Measurements from ENCODE around the gene RSPH6A. TPM values are rescaled to one million over a fixed set of nuclear protein-coding genes. Genes with fewer than 3 reads are reported as not detected.

The RSPH6A gene
- polyA plus RNA-seq, 1 donor (not counting 4 experiments of a cell fraction or from before 2014, with no cell fraction given): not detected

- Histone ChIP-seq H3K36me3 (ENCODE audit: control insufficient read depth in 2 of 2, extremely low read depth in 1 of 2, insufficient read depth in 2 of 2, low read length in 2 of 2) (peaks cover 2 to 14% of the 10 kb centered on the region in 2 experiments), H3K79me2 (ENCODE audit: control insufficient read depth, insufficient read depth, low read length) (peaks cover 19% of the 10 kb centered on the region), H3K9me3 (ENCODE audit: control insufficient read depth, low read depth, low read length) (no peaks in the 10 kb centered on the region), H3K4me2 (ENCODE audit: control insufficient read depth, extremely low read depth, insufficient read depth, low read depth, low read length) (no peak overlapping the region), H3K9ac (ENCODE audit: control insufficient read depth, extremely low read depth, insufficient read depth, low read length) (no peak overlapping the region), H3K27ac (ENCODE audit: control insufficient read depth, insufficient read depth, low read length) (no peak overlapping the region), H3K4me3 (ENCODE audit: control insufficient read depth in 2 of 3, extremely low read depth in 1 of 3, insufficient read depth in 2 of 3, low read depth in 1 of 3, low read length in 3 of 3) (no peak overlapping the region), H4K20me1 (ENCODE audit: control insufficient read depth, extremely low read depth, insufficient read depth, low read length) (no peaks in the 10 kb centered on the region), H3K27me3 (ENCODE audit: control insufficient read depth, extremely low read depth, insufficient read depth, low read length) (no peaks in the 10 kb centered on the region), H3K4me1 (ENCODE audit: control insufficient read depth, extremely low read depth, insufficient read depth, low read length) (peaks cover 10% of the 10 kb centered on the region), H3K9me1 (ENCODE audit: control insufficient read depth, extremely low read depth, insufficient read depth, low read length) (no peaks in the 10 kb centered on the region), H2AFZ (ENCODE audit: control insufficient read depth, low read length) (no peak overlapping the region)
- DNase-seq (ENCODE audit: low read depth, low spot score): no peak
- dilution Hi-C loops (cut with MboI; ENCODE audit: extremely low pct_ligation_motif_present, low sequenced_read_pairs): no loop called here
- no peak for FAIRE-seq
- TF ChIP-seq EZH2 (IDR thresholded peaks at IDR 0.05; ENCODE audit: low read length) (no peak), CTCF (optimal IDR thresholded peaks at IDR 0.05 in 1 of 3, IDR thresholded peaks at IDR 0.05 in 1 of 3, conservative IDR thresholded peaks at IDR 0.05 in 1 of 3; ENCODE audit: extremely low read depth in 1 of 3, insufficient read depth in 2 of 3, low read length in 3 of 3) (no peak)
Measured at GRCh38 chr19:45793876-45794275, 21.2 kb downstream of the RSPH6A start.

DNA sequence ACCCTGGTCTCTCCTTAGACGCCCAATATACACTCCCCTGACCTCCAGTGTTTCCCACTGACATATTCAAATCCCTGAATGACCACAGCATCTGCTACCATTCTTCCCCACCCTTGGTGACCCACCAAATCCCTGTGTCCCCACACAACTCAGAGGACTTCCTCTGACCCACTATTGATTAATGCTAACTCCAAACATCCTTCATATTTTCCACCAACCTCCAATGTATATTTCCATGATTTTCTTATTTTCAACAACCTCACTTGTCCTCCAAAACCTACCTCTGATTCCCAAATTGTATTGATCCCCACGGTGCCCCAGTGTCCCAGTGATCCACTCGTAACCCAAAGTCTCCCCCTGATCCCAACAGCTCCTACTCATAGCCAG is 21.9 kb downstream of the RSPH6A start:
- Histone ChIP-seq H3K79me2 (ENCODE audit: control insufficient read depth, insufficient read depth, low read length) (peaks cover 19% of the 10 kb centered on the region), H3K4me2 (ENCODE audit: control insufficient read depth, extremely low read depth, insufficient read depth, low read depth, low read length) (no peak overlapping the region), H3K4me3 (ENCODE audit: control insufficient read depth in 2 of 3, extremely low read depth in 1 of 3, insufficient read depth in 2 of 3, low read depth in 1 of 3, low read length in 3 of 3) (no peak overlapping the region), H2AFZ (ENCODE audit: control insufficient read depth, low read length) (no peak overlapping the region), H3K27me3 (ENCODE audit: control insufficient read depth, extremely low read depth, insufficient read depth, low read length) (no peaks in the 10 kb centered on the region), H3K36me3 (ENCODE audit: control insufficient read depth in 2 of 2, extremely low read depth in 1 of 2, insufficient read depth in 2 of 2, low read length in 2 of 2) (peaks cover 2 to 17% of the 10 kb centered on the region in 2 experiments), H3K9ac (ENCODE audit: control insufficient read depth, extremely low read depth, insufficient read depth, low read length) (no peak overlapping the region), H3K27ac (ENCODE audit: control insufficient read depth, insufficient read depth, low read length) (peak overlapping the region; percentile 17), H3K9me3 (ENCODE audit: control insufficient read depth, low read depth, low read length) (no peaks in the 10 kb centered on the region), H3K4me1 (ENCODE audit: control insufficient read depth, extremely low read depth, insufficient read depth, low read length) (peaks cover 9% of the 10 kb centered on the region), H3K9me1 (ENCODE audit: control insufficient read depth, extremely low read depth, insufficient read depth, low read length) (no peaks in the 10 kb centered on the region), H4K20me1 (ENCODE audit: control insufficient read depth, extremely low read depth, insufficient read depth, low read length) (no peaks in the 10 kb centered on the region)
- FAIRE-seq (no peak), DNase-seq (ENCODE audit: low read depth, low spot score) (no peak)
- dilution Hi-C loops (cut with MboI; ENCODE audit: extremely low pct_ligation_motif_present, low sequenced_read_pairs): no loop called here
- TF ChIP-seq EZH2 (IDR thresholded peaks at IDR 0.05; ENCODE audit: low read length) (no peak), CTCF (optimal IDR thresholded peaks at IDR 0.05 in 1 of 3, IDR thresholded peaks at IDR 0.05 in 1 of 3, conservative IDR thresholded peaks at IDR 0.05 in 1 of 3; ENCODE audit: extremely low read depth in 1 of 3, insufficient read depth in 2 of 3, low read length in 3 of 3) (no peak)

Data from keratinocyte (primary cell).